ENCODE measurements around the gene CRBN. TPM values are rescaled to one million over a fixed set of nuclear protein-coding genes. Genes with fewer than 3 reads are reported as not detected.

CRBN gene
- total RNA-seq, 4 donors from 2014 or later: 31.2 to 158 (median 83.0) TPM

DNA sequence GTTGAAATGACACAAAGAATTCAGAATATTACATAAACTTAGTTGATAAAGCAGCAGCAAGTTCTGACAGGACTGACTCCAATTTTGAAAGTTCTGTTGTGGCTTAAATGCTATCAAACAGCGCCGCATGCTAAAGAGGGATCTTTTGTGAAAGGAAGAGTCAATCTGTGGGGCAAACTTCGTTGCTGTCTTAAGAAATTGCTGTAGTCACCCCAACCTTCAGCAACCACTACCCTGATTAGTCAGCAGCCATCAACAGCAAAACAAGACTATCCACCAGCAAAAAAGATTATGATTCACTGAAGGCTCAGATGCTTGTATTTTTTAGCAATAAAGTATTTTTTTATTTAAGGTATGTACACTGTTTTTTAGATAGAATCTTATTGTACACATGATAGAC, 14.2 kb downstream of the CRBN start:
- intact Hi-C loops (cut with DNase I; ENCODE audit: low total_unique reads): no loop called here

DNA sequence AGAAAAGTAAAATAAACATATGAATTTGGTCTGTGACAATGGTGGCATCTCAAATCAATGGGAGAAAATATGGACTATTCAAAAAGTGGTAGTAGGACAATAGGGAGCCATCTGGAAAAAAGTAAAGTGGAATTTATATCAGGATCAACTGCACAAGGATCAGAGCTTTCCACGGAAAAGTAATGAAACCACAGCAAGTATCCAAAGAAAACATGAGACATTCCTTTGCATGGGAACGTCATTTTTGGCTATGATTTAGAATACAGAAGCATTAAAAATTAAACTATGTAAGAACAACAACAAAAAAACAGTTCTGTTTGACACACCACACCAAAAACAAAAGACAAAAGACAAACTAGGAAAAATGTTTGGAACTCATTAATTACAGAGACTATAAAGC, 18.7 kb downstream of the CRBN start:
- H3K27me3 ChIP-seq: no peaks in the 10 kb centered on the region
- no peak overlapping the region for H3K4me3 ChIP-seq
- no peaks in the 10 kb centered on the region for H3K9me3 ChIP-seq
- 83 to 86% methylated on average over 2 of the region's 2 CpGs for WGBS, 2 donors (ENCODE audit: low coverage in 1 of 2)
- H3K4me1 ChIP-seq: no peaks in the 10 kb centered on the region
- no peak for DNase-seq
- H3K27ac ChIP-seq: no peak overlapping the region
- intact Hi-C loops (cut with DNase I; ENCODE audit: low total_unique reads) (no loop called here), in situ Hi-C loops (cut with MboI; ENCODE audit: low pct_ligation_motif_present in 1 of 4, low pct_unique_long_range_greater_than_20kb in 1 of 4, low sequenced_read_pairs in 3 of 4) (no loop called here)
- TF ChIP-seq POLR2A (IDR thresholded peaks at IDR 0.05) (no peak), POLR2AphosphoS5 (IDR thresholded peaks at IDR 0.05) (no peak), EP300 (IDR thresholded peaks at IDR 0.05; ENCODE audit: low read depth) (no peak)
- TF ChIP-seq, protein P1, sequence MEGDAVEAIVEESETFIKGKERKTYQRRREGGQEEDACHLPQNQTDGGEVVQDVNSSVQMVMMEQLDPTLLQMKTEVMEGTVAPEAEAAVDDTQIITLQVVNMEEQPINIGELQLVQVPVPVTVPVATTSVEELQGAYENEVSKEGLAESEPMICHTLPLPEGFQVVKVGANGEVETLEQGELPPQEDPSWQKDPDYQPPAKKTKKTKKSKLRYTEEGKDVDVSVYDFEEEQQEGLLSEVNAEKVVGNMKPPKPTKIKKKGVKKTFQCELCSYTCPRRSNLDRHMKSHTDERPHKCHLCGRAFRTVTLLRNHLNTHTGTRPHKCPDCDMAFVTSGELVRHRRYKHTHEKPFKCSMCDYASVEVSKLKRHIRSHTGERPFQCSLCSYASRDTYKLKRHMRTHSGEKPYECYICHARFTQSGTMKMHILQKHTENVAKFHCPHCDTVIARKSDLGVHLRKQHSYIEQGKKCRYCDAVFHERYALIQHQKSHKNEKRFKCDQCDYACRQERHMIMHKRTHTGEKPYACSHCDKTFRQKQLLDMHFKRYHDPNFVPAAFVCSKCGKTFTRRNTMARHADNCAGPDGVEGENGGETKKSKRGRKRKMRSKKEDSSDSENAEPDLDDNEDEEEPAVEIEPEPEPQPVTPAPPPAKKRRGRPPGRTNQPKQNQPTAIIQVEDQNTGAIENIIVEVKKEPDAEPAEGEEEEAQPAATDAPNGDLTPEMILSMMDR (IDR thresholded peaks at IDR 0.05): no peak
- peaks cover 0 to 71% (median 28%) of the 10 kb centered on the region in 4 donors for H3K36me3 ChIP-seq

More for the DNA sequence above, 14.2 kb downstream of the CRBN start:
- no peak overlapping the region for H3K27ac ChIP-seq
- H3K4me1 ChIP-seq: no peaks in the 10 kb centered on the region
- H3K27me3 ChIP-seq: no peaks in the 10 kb centered on the region
- no peak overlapping the region for H3K4me3 ChIP-seq
- no peak for TF ChIP-seq EP300 (IDR thresholded peaks at IDR 0.05; ENCODE audit: low read depth)
- no peak for DNase-seq
- WGBS, 2 donors (ENCODE audit: low coverage in 1 of 2): 57 to 83% methylated on average over 2 to 3 of the region's 3 CpGs
- H3K9me3 ChIP-seq: no peaks in the 10 kb centered on the region
- peaks cover 0 to 67% (median 29%) of the 10 kb centered on the region in 4 donors for H3K36me3 ChIP-seq
- in situ Hi-C loops (cut with MboI; ENCODE audit: low pct_ligation_motif_present in 1 of 4, low pct_unique_long_range_greater_than_20kb in 1 of 4, low sequenced_read_pairs in 3 of 4): no loop called here

DNA sequence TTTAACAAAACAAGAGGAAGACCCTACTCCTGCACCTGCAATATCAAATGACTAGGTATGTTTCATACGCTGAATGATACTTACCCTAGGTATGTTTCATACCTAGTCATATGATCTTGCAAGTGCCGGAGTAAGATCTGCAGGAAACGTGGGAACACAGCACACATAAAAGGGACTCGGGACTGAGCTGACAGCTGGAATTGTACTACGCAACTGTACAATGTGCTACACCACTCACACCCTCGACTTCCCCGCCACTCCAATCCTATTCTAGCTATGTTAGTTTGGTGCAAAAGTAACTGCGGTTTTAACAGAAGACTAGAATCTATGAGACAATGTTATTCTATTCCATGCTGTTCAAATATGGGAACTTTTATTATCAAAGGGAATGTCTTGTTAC, 22.0 kb downstream of the CRBN start:
- DNase-seq: no peak
- no peak overlapping the region for H3K27ac ChIP-seq
- intact Hi-C loops (cut with DNase I; ENCODE audit: low total_unique reads): no loop called here
- no peak for TF ChIP-seq POLR2A (IDR thresholded peaks at IDR 0.05)
- no peak for TF ChIP-seq POLR2AphosphoS5 (IDR thresholded peaks at IDR 0.05)
- TF ChIP-seq EP300 (IDR thresholded peaks at IDR 0.05; ENCODE audit: low read depth): no peak
- TF ChIP-seq, protein P1 (IDR thresholded peaks at IDR 0.05): no peak
- in situ Hi-C loops (cut with MboI; ENCODE audit: low pct_ligation_motif_present in 1 of 4, low pct_unique_long_range_greater_than_20kb in 1 of 4, low sequenced_read_pairs in 3 of 4): no loop called here
- H3K9me3 ChIP-seq: no peaks in the 10 kb centered on the region
- H3K36me3 ChIP-seq: peaks cover 0 to 74% (median 30%) of the 10 kb centered on the region in 4 donors
- H3K4me1 ChIP-seq: no peaks in the 10 kb centered on the region
- no peaks in the 10 kb centered on the region for H3K27me3 ChIP-seq
- WGBS, 2 donors (ENCODE audit: low coverage in 1 of 2): 93 to 98% methylated on average over 7 to 8 of the region's 8 CpGs
- no peak overlapping the region for H3K4me3 ChIP-seq

DNA sequence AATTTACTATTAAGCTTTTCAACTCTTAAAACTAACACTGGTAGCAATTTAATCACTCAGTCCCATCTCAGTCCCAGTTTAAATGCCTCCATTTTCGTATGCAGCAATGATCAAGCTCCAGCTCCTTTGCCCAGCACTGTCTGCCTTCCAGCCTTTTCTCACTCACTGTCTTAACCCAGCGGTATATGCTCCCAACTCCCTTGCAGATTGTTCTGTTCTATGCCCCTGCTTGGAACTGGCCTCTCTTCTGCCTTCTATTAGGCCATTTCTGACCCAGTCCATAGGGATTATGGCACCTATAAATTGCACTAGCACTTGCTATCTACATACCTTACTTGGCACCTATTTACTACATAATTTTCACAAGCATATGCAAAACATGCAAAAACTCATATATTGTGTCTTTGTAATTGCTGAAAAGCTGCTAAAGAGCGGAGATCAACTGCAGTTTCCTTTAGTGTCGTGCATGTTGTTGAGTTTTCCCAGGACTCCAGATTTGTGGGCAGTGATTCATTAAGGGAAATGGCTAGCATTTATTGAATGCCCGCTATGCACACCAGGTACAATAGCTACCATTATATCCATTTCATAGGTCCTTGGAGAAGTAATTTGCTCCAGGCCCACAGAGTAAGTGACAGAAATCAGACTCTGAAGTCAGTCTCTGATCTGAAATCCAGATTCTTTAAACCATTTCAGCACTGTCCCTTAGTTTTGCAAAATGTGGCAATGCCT, 24.4 kb downstream of the CRBN start:
- intact Hi-C loops (cut with DNase I; ENCODE audit: low total_unique reads) (no loop called here), in situ Hi-C loops (cut with MboI; ENCODE audit: low pct_ligation_motif_present in 1 of 4, low pct_unique_long_range_greater_than_20kb in 1 of 4, low sequenced_read_pairs in 3 of 4) (no loop called here)
- H3K4me1 ChIP-seq: no peaks in the 10 kb centered on the region
- no peak overlapping the region for H3K4me3 ChIP-seq
- no peak overlapping the region for H3K27ac ChIP-seq
- TF ChIP-seq POLR2A (IDR thresholded peaks at IDR 0.05) (no peak), POLR2AphosphoS5 (IDR thresholded peaks at IDR 0.05) (no peak), EP300 (IDR thresholded peaks at IDR 0.05; ENCODE audit: low read depth) (no peak)
- TF ChIP-seq, protein P1 (IDR thresholded peaks at IDR 0.05): no peak
- DNase-seq: no peak
- no peaks in the 10 kb centered on the region for H3K27me3 ChIP-seq
- H3K9me3 ChIP-seq: no peaks in the 10 kb centered on the region
- 92 to 100% methylated on average over 5 of the region's 5 CpGs for WGBS, 2 donors (ENCODE audit: low coverage in 1 of 2)
- H3K36me3 ChIP-seq: peaks cover 0 to 83% (median 30%) of the 10 kb centered on the region in 4 donors
